Esophagus squamous epithelium (tissue), 5 donors: ENCODE results near the gene LRP5. TPM values are rescaled to one million over a fixed set of nuclear protein-coding genes. Genes with fewer than 3 reads are reported as not detected.
A peak's percentile ranks its signal among the peaks of the same experiment; 100 is the strongest.
"Not testable (repeated sequence)": the region's sequence is repeated elsewhere in the genome, so short reads cannot be mapped to it uniquely, and the experiment has no call there.

Source experiments
- DNase-seq: peaks from one replicate; lab custom pipeline; 2025; lab: John Stamatoyannopoulos, UW
- H3K27ac ChIP-seq, 4 donors: fragments of 200-600 bp; sonication (generic); one replicate each; pipeline ENCODE4 v1.5.1; 2016 to 2019; ENCODE audit warnings: mild to moderate bottlenecking in 1 of 4
- H3K27me3 ChIP-seq, 4 donors: fragments of 200-600 bp; sonication (generic); 1 replicate in 3 of 4; 2 replicates in 1 of 4; pipeline versions ENCODE4 v1.5.1 to v1.6.0; 2017 to 2021; ENCODE audit warnings: antibody characterized with exemption in 1 of 4
- H3K36me3 ChIP-seq, 3 donors: fragments of 200-600 bp; sonication (generic); one replicate each; pipeline ENCODE4 v1.5.1; 2016 to 2019
- H3K4me1 ChIP-seq, 3 donors: fragments of 200-600 bp; sonication (generic); one replicate each; pipeline ENCODE4 v1.5.1; 2017 to 2019
- H3K4me3 ChIP-seq, 4 donors: fragments of 200-600 bp; sonication (generic); 1 replicate in 3 of 4; 2 replicates in 1 of 4; pipeline ENCODE4 v1.5.1; 2016 to 2019; ENCODE audit warnings: mild to moderate bottlenecking in 2 of 4, moderate library complexity in 1 of 4
- H3K9me3 ChIP-seq, 3 donors: fragments of 200-600 bp; sonication (generic); one replicate each; pipeline ENCODE4 v1.5.1; 2016 to 2019
- POLR2A ChIP-seq, 4 donors: fragments of 450-650 bp; IDR thresholded peaks; one replicate each; pipeline ENCODE4 v1.6.1; 2017; ENCODE audit warnings: antibody characterized with exemption in 4 of 4, mild to moderate bottlenecking in 4 of 4, moderate library complexity in 3 of 4
- WGBS, 2 donors: methylation state at CpG; one replicate each; pipeline ENCODE4 v1.1.5; 2018; 5-methylcytosine and 5-hydroxymethylcytosine counted together
- intact Hi-C: fragments of 100-400 bp; cut with DNase I; formaldehyde crosslinking; loops from one replicate; pipeline ENCODE4 v1.15.0; 2022
- total RNA-seq, 4 donors: library from RNA; depleted of rRNA; stranded (reverse); fragments of >200 nt; gene quantifications; one replicate each; pipeline ENCODE4 v1.1.0, GENCODE V29; 2016
- TF ChIP-seq, protein P1 (sequence below), 6 experiments: fragments of 450-650 bp in 4 of 6; fragments of 200-600 bp in 2 of 6; sonication (generic) in 2 of 6; IDR thresholded peaks; one replicate each; pipeline ENCODE4 v1.5.1; 2016 to 2019; ENCODE audit warnings: antibody characterized with exemption in 6 of 6, mild to moderate bottlenecking in 4 of 6, moderate library complexity in 4 of 6
- donor health status: DM: yes; HTN: yes; CAD: no.

The LRP5 gene
- total RNA-seq, 4 donors from 2014 or later = 13.7 to 24.0 (median 20.9) TPM

DNA sequence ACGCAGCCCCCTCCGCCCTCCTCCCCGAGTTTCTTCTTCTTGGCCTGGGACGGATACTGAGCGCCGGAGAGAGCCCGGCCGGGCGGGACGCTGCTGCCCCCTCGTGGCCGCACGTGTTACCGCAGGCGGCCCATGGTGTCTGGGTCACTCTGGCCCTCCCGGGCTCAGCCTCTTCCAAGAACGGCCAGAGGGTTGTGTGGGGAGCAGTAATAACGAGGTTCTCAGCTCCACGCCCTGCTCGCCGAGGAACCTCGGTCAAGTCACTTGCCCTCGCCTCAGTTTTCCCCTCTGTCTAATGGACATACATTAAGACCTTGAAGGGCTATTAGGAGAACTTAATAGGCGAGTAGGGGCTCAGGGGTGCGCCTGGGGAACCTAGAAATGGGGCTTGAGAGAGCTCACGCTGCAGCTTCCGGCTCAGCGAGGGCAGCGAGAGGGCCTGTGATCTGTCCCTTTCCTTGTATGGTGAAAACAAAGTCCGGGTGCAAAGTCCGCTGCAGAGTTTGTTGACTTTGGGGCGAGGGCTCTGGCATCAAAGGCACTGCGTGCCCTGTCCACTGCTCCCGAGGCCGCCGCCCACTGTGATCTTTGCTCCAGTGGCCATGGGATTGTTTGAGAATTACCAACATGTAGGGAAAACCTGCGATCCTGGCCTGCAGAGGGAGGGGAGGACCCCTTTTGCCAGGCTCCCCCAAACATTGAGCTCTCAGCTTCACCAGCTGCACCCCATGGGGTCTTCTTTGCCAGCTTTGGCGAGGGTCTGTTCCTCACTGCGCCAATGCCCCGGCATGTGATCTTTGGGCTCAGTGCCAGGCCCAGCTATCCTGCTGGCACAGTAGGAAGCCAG is 14.4 kb upstream of the LRP5 start:
- DNase-seq = peak; percentile 22
- no peak for TF ChIP-seq POLR2A (IDR thresholded peaks at IDR 0.05)
- TF ChIP-seq, protein P1, sequence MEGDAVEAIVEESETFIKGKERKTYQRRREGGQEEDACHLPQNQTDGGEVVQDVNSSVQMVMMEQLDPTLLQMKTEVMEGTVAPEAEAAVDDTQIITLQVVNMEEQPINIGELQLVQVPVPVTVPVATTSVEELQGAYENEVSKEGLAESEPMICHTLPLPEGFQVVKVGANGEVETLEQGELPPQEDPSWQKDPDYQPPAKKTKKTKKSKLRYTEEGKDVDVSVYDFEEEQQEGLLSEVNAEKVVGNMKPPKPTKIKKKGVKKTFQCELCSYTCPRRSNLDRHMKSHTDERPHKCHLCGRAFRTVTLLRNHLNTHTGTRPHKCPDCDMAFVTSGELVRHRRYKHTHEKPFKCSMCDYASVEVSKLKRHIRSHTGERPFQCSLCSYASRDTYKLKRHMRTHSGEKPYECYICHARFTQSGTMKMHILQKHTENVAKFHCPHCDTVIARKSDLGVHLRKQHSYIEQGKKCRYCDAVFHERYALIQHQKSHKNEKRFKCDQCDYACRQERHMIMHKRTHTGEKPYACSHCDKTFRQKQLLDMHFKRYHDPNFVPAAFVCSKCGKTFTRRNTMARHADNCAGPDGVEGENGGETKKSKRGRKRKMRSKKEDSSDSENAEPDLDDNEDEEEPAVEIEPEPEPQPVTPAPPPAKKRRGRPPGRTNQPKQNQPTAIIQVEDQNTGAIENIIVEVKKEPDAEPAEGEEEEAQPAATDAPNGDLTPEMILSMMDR (IDR thresholded peaks at IDR 0.05) = peak; percentile 95 to 99 (median 98)
- Histone ChIP-seq H3K4me1 (peaks cover 5 to 14% (median 12%) of the 10 kb centered on the region in 3 donors), H3K9me3 (no peaks in the 10 kb centered on the region), H3K27me3 (peaks cover 0 to 10% (median 0%) of the 10 kb centered on the region in 4 donors), H3K27ac (no peak overlapping the region), H3K4me3 (peak overlapping the region in 1 of 4 donors; percentile 17), H3K36me3 (no peaks in the 10 kb centered on the region)
- intact Hi-C loops = loop anchor here (2.0 kb wide), 1 partner anchor 41 kb away; no protein-coding TSS in a partner anchor
- WGBS, 2 donors = 12 to 40% methylated on average over 6 to 25 of the region's 40 CpGs

DNA sequence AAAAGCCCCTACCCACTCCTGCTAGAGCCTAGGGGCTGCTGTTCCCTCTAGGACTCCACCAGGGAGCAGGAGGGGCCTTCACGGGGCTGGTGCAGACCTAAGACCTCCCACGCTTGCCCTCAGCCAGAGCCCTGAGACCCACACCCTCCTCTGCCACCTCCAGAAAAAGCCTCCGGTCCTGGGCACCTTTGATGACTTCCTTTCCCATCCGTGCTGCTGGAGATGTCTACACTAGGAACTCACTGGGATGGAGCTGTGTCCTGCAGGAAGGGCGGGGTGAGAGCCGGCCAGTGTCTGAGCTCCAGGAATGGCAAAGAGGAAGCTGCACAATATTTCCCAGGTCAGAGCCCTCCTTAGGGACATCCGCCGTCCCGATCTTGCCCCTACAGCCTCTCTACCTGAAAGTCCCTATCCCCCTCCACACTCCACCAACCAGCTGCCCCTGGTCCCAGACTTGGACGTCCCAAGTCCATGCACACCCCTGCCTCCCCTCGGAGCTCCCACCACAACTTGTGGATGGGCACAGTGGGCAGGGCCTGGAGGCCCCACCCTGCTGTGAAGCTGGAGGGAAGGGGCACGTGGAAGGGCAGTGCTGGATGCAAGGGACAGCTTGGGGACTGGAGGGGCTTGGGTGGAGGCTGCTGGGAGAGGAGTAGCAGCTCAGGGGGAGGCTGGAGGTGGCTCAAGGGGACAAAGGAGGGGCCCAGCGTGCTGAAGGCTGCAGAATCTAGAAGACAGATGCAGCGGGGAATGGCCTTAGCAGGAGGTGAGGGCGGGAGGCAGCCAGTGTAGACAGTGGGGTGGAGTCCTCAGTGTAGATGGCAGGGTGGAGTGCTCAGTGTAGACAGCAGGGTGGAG is 13.5 kb upstream of the LRP5 start:
- Histone ChIP-seq H3K4me3 (no peak overlapping the region), H3K27me3 (peaks cover 0 to 10% (median 0%) of the 10 kb centered on the region in 4 donors), H3K9me3 (no peaks in the 10 kb centered on the region), H3K36me3 (no peaks in the 10 kb centered on the region), H3K4me1 (peaks cover 5 to 14% (median 12%) of the 10 kb centered on the region in 3 donors), H3K27ac (no peak overlapping the region)
- intact Hi-C loops = no loop called here
- TF ChIP-seq, protein P1 (IDR thresholded peaks at IDR 0.05) = no peak
- no peak for TF ChIP-seq POLR2A (IDR thresholded peaks at IDR 0.05)
- WGBS, 2 donors = 61 to 77% methylated on average over 3 to 9 of the region's 15 CpGs
- DNase-seq = no peak

DNA sequence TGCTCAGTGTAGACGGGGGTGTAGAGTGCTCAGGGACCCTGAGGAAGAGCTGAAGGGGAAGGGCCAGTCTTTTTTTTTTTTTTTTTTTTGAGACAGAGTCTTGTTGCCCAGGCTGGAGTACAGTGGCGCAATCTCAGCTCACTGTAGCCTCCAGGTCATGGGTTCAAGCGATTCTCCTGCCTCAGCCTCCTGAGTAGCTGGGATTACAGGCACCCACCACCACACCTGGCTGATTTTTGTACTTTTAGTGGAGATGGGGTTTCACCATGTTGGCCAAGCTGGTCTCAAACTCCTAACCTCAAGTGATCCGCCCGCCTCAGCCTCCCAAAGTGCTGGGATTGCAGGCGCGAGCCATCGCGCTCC is 12.9 kb upstream of the LRP5 start:
- intact Hi-C loops, H3K27ac ChIP-seq: not testable (repeated sequence)

DNA sequence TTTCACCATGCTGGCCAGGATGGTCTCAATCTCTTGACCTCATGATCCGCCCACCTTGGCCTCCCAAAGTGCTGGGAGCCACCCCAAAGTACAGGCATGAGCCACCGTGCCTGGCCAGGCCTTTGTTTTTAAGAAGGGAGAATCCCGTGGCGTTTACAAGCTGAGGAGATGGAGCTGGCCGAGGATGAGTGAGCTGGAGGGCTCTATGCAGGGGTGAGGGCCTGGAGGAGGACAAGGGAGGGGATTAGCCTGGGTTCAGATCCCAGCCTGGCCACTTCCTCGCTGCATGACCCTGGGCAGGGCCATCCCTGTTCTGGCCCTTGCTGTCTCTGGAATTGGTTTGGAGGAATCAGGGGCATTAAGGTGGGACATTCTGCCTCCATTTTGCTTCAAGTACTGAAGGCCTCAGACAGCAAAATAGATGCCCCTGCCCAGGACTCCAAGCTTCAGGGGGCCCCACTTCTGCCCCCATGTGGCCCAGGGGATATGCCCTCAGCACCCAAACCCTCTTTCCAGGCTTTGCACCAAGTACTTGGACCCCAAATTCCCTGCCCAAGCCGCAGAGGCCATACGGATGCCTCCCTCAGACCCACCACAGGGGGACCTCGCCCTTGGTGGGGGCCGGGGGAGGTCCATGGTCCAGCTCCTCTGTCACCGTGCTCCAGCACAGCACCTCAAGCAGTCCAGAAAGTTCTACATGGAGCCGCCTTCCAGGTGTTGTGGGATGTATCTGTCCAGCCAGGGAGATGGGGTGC is 12.1 kb upstream of the LRP5 start:
- no peaks in the 10 kb centered on the region for H3K9me3 ChIP-seq
- WGBS, 2 donors = 80 to 83% methylated on average over 2 of the region's 12 CpGs

More for the DNA sequence above, 12.9 kb upstream of the LRP5 start:
- not testable (repeated sequence) for H3K36me3 ChIP-seq, H3K9me3 ChIP-seq, DNase-seq, H3K4me3 ChIP-seq
- Histone ChIP-seq H3K4me1 (peaks cover 5 to 14% (median 12%) of the 10 kb centered on the region in 3 donors), H3K27me3 (peaks cover 0 to 10% (median 0%) of the 10 kb centered on the region in 4 donors)
- 86 to 93% methylated on average over 8 to 9 of the region's 9 CpGs for WGBS, 2 donors

More for the DNA sequence above, 12.1 kb upstream of the LRP5 start:
- no peak overlapping the region for H3K4me3 ChIP-seq
- H3K36me3 ChIP-seq = no peaks in the 10 kb centered on the region
- H3K27me3 ChIP-seq = peaks cover 0 to 10% (median 0%) of the 10 kb centered on the region in 4 donors
- intact Hi-C loops = no loop called here
- TF ChIP-seq, protein P1 (IDR thresholded peaks at IDR 0.05) = no peak
- no peak for TF ChIP-seq POLR2A (IDR thresholded peaks at IDR 0.05)
- no peak overlapping the region for H3K27ac ChIP-seq
- no peak for DNase-seq
- peaks cover 5 to 14% (median 12%) of the 10 kb centered on the region in 3 donors for H3K4me1 ChIP-seq
